GM23338 (cell line): Measurements from ENCODE around the gene ABHD15. TPM values are rescaled to one million over a fixed set of nuclear protein-coding genes. Genes with fewer than 3 reads are reported as not detected.

Experiments
- ATAC-seq: fragments of 200-7000 bp; cut with Tn5 transposase; 3 replicates; pipeline ENCODE4 v1.9.1; 2020
- DNase-seq: peaks from one replicate; pipeline ENCODE4 v3.0.0-alpha.2; 2015; ENCODE audit warnings: low spot score
- H2AFZ ChIP-seq: fragments of 200-600 bp; sonication (generic); 2 replicates; pipeline ENCODE4 v1.8.0; 2016; ENCODE audit warnings: antibody characterized with exemption, mild to moderate bottlenecking, moderate library complexity
- H3F3A ChIP-seq: fragments of 200-600 bp; sonication (generic); replicated peaks from 2 replicates; pipeline ENCODE4 v1.8.0; 2017; ENCODE audit warnings: antibody characterized with exemption, mixed run types, low read depth
- H3K27ac ChIP-seq: fragments of 200-600 bp; sonication (generic); 2 replicates; pipeline ENCODE4 v1.6.1; 2016; ENCODE audit warnings: low read depth
- H3K27me3 ChIP-seq: fragments of 200-600 bp; sonication (generic); 2 replicates; pipeline ENCODE4 v1.8.0; 2016; ENCODE audit warnings: mild to moderate bottlenecking, mixed run types, moderate library complexity; ENCODE audit not compliant: insufficient read depth
- H3K36me3 ChIP-seq: fragments of 200-600 bp; sonication (generic); 2 replicates; pipeline ENCODE4 v1.8.0; 2016; ENCODE audit warnings: mild to moderate bottlenecking; ENCODE audit not compliant: insufficient read depth
- H3K4me1 ChIP-seq: fragments of 200-600 bp; sonication (generic); 2 replicates; pipeline ENCODE4 v1.8.0; 2016; ENCODE audit warnings: mild to moderate bottlenecking, moderate library complexity; ENCODE audit not compliant: insufficient read depth
- H3K4me2 ChIP-seq: fragments of 200-600 bp; sonication (generic); 2 replicates; pipeline ENCODE4 v1.7.1; 2017; ENCODE audit warnings: mixed run types
- H3K4me3 ChIP-seq: fragments of 200-600 bp; sonication (generic); 2 replicates; pipeline ENCODE4 v1.6.1; 2016; ENCODE audit warnings: mixed run types
- H3K79me2 ChIP-seq: fragments of 200-600 bp; sonication (generic); replicated peaks from 2 replicates; pipeline ENCODE4 v1.8.0; 2017; ENCODE audit warnings: mild to moderate bottlenecking; ENCODE audit not compliant: insufficient read depth
- H3K9me2 ChIP-seq: fragments of 200-600 bp; sonication (generic); 2 replicates; pipeline ENCODE4 v1.8.0; 2017; ENCODE audit not compliant: insufficient read depth
- H4K20me1 ChIP-seq: fragments of 200-600 bp; sonication (generic); replicated peaks from 2 replicates; pipeline ENCODE4 v1.8.0; 2017; ENCODE audit warnings: mild to moderate bottlenecking; ENCODE audit not compliant: insufficient read depth
- H3K27ac Mint-ChIP-seq: 2 replicates; pipeline ENCODE4 v1.8.0; 2020; ENCODE audit warnings: inconsistent platforms, mild to moderate bottlenecking, moderate library complexity, mixed read lengths
- H3K27me3 Mint-ChIP-seq: 3 replicates; pipeline ENCODE4 v1.8.0; 2022; ENCODE audit warnings: low read depth, mild to moderate bottlenecking, moderate library complexity, mixed read lengths, inconsistent platforms; ENCODE audit not compliant: insufficient read depth, poor library complexity
- H3K36me3 Mint-ChIP-seq: 3 replicates; pipeline ENCODE4 v1.8.0; 2021; ENCODE audit warnings: low read depth, mild to moderate bottlenecking, inconsistent platforms, moderate library complexity, mixed read lengths
- H3K4me1 Mint-ChIP-seq: 3 replicates; pipeline ENCODE4 v1.8.0; 2020; ENCODE audit warnings: mild to moderate bottlenecking, inconsistent platforms, mixed read lengths
- H3K4me3 Mint-ChIP-seq: 3 replicates; pipeline ENCODE4 v1.8.0; 2021; ENCODE audit warnings: moderate library complexity, mild to moderate bottlenecking, inconsistent platforms, mixed read lengths
- H3K9me3 Mint-ChIP-seq: 3 replicates; pipeline ENCODE4 v1.8.0; 2020; ENCODE audit warnings: moderate library complexity, mild to moderate bottlenecking, inconsistent platforms, mixed read lengths
- CREB1 ChIP-seq: fragments of 250-450 bp; sonication (Bioruptor Pico); IDR thresholded peaks from 2 replicates; pipeline ENCODE4 v1.5.0; 2020; ENCODE audit warnings: low read depth, mild to moderate bottlenecking, moderate library complexity
- CTCF ChIP-seq, 2 experiments: fragments of 200-600 bp in 1 of 2; sonication (generic) in 1 of 2; conservative IDR thresholded peaks; 2 replicates each; pipeline versions ENCODE4 v1.5.1 to v1.6.1; 2016 to 2017; ENCODE audit warnings: antibody characterized with exemption in 2 of 2, low read depth in 2 of 2, mild to moderate bottlenecking in 2 of 2, moderate library complexity in 1 of 2
- ETS1 ChIP-seq: IDR thresholded peaks from 2 replicates; pipeline ENCODE4 v1.6.1; 2016; ENCODE audit warnings: antibody characterized with exemption
- EZH2 ChIP-seq: fragments of 200-600 bp; sonication (generic); IDR thresholded peaks from one replicate; pipeline ENCODE4 v1.8.0; 2017; ENCODE audit warnings: antibody characterized with exemption, mild to moderate bottlenecking, low read depth; ENCODE audit not compliant: unreplicated experiment
- EZH2phosphoT487 ChIP-seq: fragments of 200-600 bp; sonication (generic); IDR thresholded peaks from one replicate; pipeline ENCODE4 v1.8.1; 2018; ENCODE audit warnings: antibody characterized with exemption; ENCODE audit not compliant: unreplicated experiment
- JUNB ChIP-seq: IDR thresholded peaks from one replicate; pipeline ENCODE4 v1.6.1; 2016; ENCODE audit warnings: antibody characterized with exemption; ENCODE audit not compliant: unreplicated experiment
- NANOG ChIP-seq: IDR thresholded peaks from 2 replicates; pipeline ENCODE4 v1.6.1; 2016; ENCODE audit warnings: antibody characterized with exemption, borderline replicate concordance
- POLR2AphosphoS5 ChIP-seq: IDR thresholded peaks from 2 replicates; pipeline ENCODE4 v1.6.1; 2016; ENCODE audit warnings: antibody characterized with exemption, low read depth
- REST ChIP-seq: IDR thresholded peaks from one replicate; pipeline ENCODE4 v1.6.1; 2018; ENCODE audit warnings: antibody characterized with exemption; ENCODE audit not compliant: unreplicated experiment
- STAT1 ChIP-seq: IDR thresholded peaks from one replicate; pipeline ENCODE4 v1.6.1; 2016; ENCODE audit warnings: antibody characterized with exemption; ENCODE audit not compliant: unreplicated experiment
- ZNF114 ChIP-seq: fragments of 250-450 bp; sonication (Bioruptor Pico); IDR thresholded peaks from 2 replicates; pipeline ENCODE4 v1.5.0; 2020; ENCODE audit warnings: mild to moderate bottlenecking, moderate library complexity
- ZNF331 ChIP-seq: fragments of 250-450 bp; sonication (Bioruptor Pico); IDR thresholded peaks from 2 replicates; pipeline ENCODE4 v1.5.0; 2020; ENCODE audit warnings: low read depth, mild to moderate bottlenecking, moderate library complexity
- ZNF462 ChIP-seq: fragments of 250-450 bp; sonication (Bioruptor Pico); IDR thresholded peaks from 2 replicates; pipeline ENCODE4 v1.5.0; 2020; ENCODE audit warnings: mild to moderate bottlenecking, moderate library complexity
- polyA plus RNA-seq: library from polyadenylated mRNA; unstranded; fragments of >200 nt; fragmentation: Nextera tagmentation; extraction: Ambion mirVana; gene quantifications from 2 replicates; pipeline ENCODE4 v1.2.1, GENCODE V29; 2016
- total RNA-seq: library from RNA; depleted of rRNA; stranded (reverse); fragments of >200 nt; shearing (Covaris generic); gene quantifications from 2 replicates; pipeline ENCODE4 v1.2.3, GENCODE V29; 2014

The ABHD15 gene
- total and polyA plus RNA-seq, 2 experiments from 2014 or later = 0.27 to 2.5 TPM

GRCh38 chr17:29555840-29556239, 11.0 kb downstream of the ABHD15 start:
- peaks cover under 1% of the 10 kb centered on the region; the same call in 1 of the 2 replicates for H3K4me1 ChIP-seq

More at GRCh38 chr17:29555840-29556239, 11.0 kb downstream of the ABHD15 start:
- H3K4me3 Mint-ChIP-seq = no peak overlapping the region
- DNase-seq = no peak
- Histone ChIP-seq H2AFZ (no peak overlapping the region), H3K27me3 (no peaks in the 10 kb centered on the region), H3F3A (0 out of 2 replicates have a peak, but pooled peaks cover 3% of the 10 kb centered on the region), H3K36me3 (no peaks in the 10 kb centered on the region), H3K27ac (no peak overlapping the region), H3K4me2 (no peak overlapping the region), H4K20me1 (no peaks in the 10 kb centered on the region), H3K9me2 (no peaks in the 10 kb centered on the region), H3K4me3 (no peak overlapping the region), H3K79me2 (no peaks in the 10 kb centered on the region)
- peaks cover 8% of the 10 kb centered on the region for H3K27me3 Mint-ChIP-seq
- ATAC-seq = no peak
- no peak for TF ChIP-seq ZNF462 (CRISPR knock-in tag)
- no peak for TF ChIP-seq CTCF (conservative IDR thresholded peaks at IDR 0.05; ENCODE audit: low read depth in 2 of 2)
- TF ChIP-seq ZNF114 = no peak
- no peak for TF ChIP-seq NANOG
- no peak for TF ChIP-seq REST
- no peak for TF ChIP-seq POLR2AphosphoS5
- no peak for TF ChIP-seq ETS1
- TF ChIP-seq EZH2phosphoT487 = no peak
- TF ChIP-seq JUNB = no peak
- TF ChIP-seq EZH2 = no peak
- TF ChIP-seq CREB1 (CRISPR knock-in tag) = no peak
- TF ChIP-seq STAT1 = no peak
- TF ChIP-seq ZNF331 (CRISPR knock-in tag) = no peak
- H3K36me3 Mint-ChIP-seq = no peaks in the 10 kb centered on the region; the same call in 2 of the 3 replicates
- no peaks in the 10 kb centered on the region for H3K9me3 Mint-ChIP-seq
- peaks cover 2% of the 10 kb centered on the region; the same call in 1 of the 3 replicates for H3K4me1 Mint-ChIP-seq
- no peak overlapping the region for H3K27ac Mint-ChIP-seq
